NCI-H1092 treated with DMSO at 0.1 percent for 48 hours (cell line): ENCODE measurements around the gene ALB.

Source experiments
- DNase-seq: peaks from one replicate; lab custom pipeline; 2025; lab: John Stamatoyannopoulos, UW

ALB gene

GRCh38 chr4:73409012-73409862 lies 5.2 kb downstream of the ALB start:
- DNase-seq, result no peak

GRCh38 chr4:73409978-73410548 lies 6.0 kb downstream of the ALB start:
- DNase-seq, result no peak

- DNase-seq, result no peak
These were observed 7.0 kb downstream of the ALB start for GRCh38 chr4:73410916-73411730.

GRCh38 chr4:73411731-73412414 lies 7.8 kb downstream of the ALB start:
- no peak for DNase-seq

- no peak for DNase-seq
These were observed 9.2 kb downstream of the ALB start for GRCh38 chr4:73413294-73413755.

GRCh38 chr4:73414936-73415271 lies 10.8 kb downstream of the ALB start:
- DNase-seq, result no peak

GRCh38 chr4:73415807-73416238 lies 11.7 kb downstream of the ALB start:
- no peak for DNase-seq

GRCh38 chr4:73416423-73417087 lies 12.5 kb downstream of the ALB start:
- DNase-seq, result no peak

- no peak for DNase-seq
These were observed 13.3 kb downstream of the ALB start for GRCh38 chr4:73417342-73417741.

- no peak for DNase-seq
These were observed 13.9 kb downstream of the ALB start for GRCh38 chr4:73417973-73418372.

- DNase-seq, result no peak
These were observed 14.6 kb downstream of the ALB start for GRCh38 chr4:73418677-73419076.

GRCh38 chr4:73419106-73420038 lies 15.3 kb downstream of the ALB start:
- no peak for DNase-seq

GRCh38 chr4:73420615-73421014 lies 16.5 kb downstream of the ALB start:
- DNase-seq, result no peak

GRCh38 chr4:73421708-73422457 lies 17.8 kb downstream of the ALB start:
- DNase-seq, result no peak

GRCh38 chr4:73422458-73422752 lies 18.3 kb downstream of the ALB start:
- no peak for DNase-seq

GRCh38 chr4:73423184-73423583 lies 19.1 kb downstream of the ALB start:
- no peak for DNase-seq

- DNase-seq, result no peak
These were observed 22.6 kb downstream of the ALB start for GRCh38 chr4:73426666-73427065.

- DNase-seq, result no peak
These were observed 25.0 kb downstream of the ALB start for GRCh38 chr4:73429118-73429517.

- DNase-seq, result no peak
These were observed 25.9 kb downstream of the ALB start for GRCh38 chr4:73429826-73430587.
